ENCODE results near the gene HJURP. TPM values are rescaled to one million over a fixed set of nuclear protein-coding genes. Genes with fewer than 3 reads are reported as not detected.

The HJURP gene
- polyA plus RNA-seq, 4 donors: 18.7 to 24.3 (median 22.6) TPM

GRCh38 chr2:233798335-233799086 is 55.8 kb downstream of the HJURP start:
- no peak for DNase-seq (ENCODE audit: low read depth in 4 of 4, low spot score in 3 of 4)

DNA sequence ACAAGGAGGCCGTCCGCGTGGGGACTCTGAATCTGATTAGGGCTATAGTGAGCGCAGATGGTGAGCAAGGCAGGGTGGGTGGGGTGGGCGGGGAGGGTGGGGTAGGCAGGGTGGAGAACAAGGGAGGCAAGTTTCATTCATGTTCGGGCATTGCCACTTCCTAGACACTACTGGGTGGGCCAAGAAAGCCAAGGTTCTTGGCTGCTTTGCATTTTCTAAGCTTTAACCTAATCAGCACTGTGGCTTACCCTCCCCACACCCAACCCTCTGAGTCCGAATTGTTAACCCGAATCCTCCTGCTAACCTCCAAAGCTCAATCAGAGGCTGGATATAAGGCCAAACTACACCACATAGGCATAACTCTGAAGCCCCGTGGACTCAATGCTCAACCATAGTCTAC is 58.1 kb downstream of the HJURP start:
- no peak for DNase-seq (ENCODE audit: low read depth in 4 of 4, low spot score in 3 of 4)

- no peak for DNase-seq (ENCODE audit: low read depth in 4 of 4, low spot score in 3 of 4)
Observed at GRCh38 chr2:233795735-233796171, 58.6 kb downstream of the HJURP start.

- no peak for DNase-seq (ENCODE audit: low read depth in 4 of 4, low spot score in 3 of 4)
Observed at GRCh38 chr2:233794128-233794658, 60.1 kb downstream of the HJURP start.

DNA sequence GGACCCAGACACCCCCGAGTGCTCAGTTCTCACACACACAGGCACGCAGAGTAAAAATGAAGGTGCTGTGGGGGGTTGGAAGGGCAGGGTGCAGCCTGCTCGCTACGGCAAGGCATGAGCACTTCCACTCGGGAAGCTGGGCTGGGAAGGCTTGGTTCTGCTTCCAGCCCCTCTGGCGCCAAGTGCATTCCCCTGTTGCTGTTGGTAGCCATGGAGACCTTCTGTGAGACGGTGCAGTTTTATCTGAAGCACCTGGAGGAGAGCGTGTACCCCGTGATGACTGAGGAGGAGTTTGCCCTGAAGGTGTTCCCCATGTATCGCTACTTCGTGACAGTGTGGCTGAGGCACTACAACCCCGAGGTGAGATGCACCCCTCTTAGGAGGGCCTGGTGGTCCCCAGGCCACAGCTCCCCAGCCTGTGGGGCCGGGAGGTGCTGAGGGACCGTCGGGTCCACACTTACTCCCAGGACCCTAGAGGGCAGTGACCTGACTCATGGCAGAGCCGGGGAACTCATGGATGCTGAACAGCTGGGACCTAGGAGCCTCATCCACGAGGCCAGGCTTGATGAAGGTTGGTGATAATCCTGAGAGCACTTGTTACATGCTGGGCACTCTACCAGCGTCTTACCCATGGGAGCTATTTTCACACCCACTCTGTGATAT is 60.7 kb downstream of the HJURP start:
- no peak for DNase-seq (ENCODE audit: low read depth in 4 of 4, low spot score in 3 of 4)

GRCh38 chr2:233792720-233793119 is 61.6 kb downstream of the HJURP start:
- DNase-seq (ENCODE audit: low read depth in 4 of 4, low spot score in 3 of 4): no peak

DNA sequence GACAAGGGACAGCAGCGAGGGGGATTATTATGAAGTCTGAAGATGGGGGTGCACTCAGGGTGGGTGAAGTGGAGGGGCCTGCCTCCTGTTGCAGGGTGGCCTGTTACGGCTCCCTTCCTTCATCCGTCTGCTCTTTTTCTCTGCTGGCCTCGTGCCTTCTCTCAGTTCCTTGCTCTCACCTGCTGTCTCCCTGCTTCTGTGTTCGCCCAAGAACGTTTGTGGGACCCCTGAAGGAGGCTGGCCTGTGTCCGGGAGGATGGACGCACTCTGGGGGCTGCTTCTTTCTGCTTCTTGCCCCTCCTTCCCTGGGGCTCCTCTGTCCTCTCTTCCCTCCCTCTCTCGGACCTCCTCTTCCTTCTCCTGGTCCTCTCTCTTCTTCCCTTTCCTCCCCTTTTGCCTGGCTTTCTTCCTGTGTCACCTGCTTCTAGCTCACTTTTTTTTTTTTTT is 62.4 kb downstream of the HJURP start:
- no peak for DNase-seq (ENCODE audit: low read depth in 4 of 4, low spot score in 3 of 4)

DNA sequence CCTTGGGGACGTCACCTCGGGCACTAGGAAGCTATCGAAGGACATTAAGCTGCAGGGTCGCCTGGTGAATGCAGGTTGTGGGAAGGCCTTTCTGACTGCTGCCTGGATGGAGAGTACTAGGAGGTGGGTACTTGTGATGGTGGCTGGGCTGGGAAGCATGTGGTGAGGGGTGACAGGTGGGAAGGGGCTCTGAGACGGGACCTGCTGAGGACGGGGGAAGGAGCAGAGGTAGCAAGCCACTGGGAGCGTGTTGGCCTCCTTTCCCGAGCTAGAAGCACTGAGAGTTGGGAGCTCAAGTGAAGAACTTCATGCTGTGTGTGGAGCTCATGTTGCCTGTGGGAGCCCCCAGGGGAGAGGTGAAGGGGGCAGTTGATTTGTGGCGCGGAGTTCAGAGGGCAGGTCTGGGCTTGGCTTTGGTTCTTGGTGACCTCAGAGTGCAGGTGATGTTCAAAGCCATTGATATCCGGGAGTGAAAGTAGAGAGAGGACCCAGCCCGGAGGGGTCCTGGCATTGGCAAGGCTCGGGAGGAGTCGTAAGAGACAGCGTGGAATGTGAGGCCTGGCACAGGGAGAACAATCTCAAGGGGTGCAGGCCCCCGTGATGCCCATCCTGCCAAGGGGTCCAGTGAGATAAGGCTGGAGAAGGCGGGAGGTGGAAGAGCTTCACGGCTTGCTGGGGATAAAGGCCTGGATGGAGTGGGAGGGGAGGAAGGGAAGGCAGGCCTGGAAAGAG is 63.0 kb downstream of the HJURP start:
- no peak for DNase-seq (ENCODE audit: low read depth in 4 of 4, low spot score in 3 of 4)

GRCh38 chr2:233789554-233789953 is 64.8 kb downstream of the HJURP start:
- DNase-seq (ENCODE audit: low read depth in 4 of 4, low spot score in 3 of 4): no peak

Other genes with a start within 250 kb of the HJURP start
- not detected for gene UGT1A8, start 236.9 kb downstream of the HJURP start, polyA plus RNA-seq (ENCODE audit: insufficient read length in 4 of 4)
- not detected for gene UGT1A10, start 218.1 kb downstream of the HJURP start, polyA plus RNA-seq (ENCODE audit: insufficient read length in 4 of 4)
- gene UGT1A9, start 182.6 kb downstream of the HJURP start, polyA plus RNA-seq (ENCODE audit: insufficient read length in 4 of 4): 1 to 10 TPM in 3 of 4 donors, under 1 TPM in 1; 0.18 to 6.1 (median 4.0) TPM
- under 1 TPM in 1 of 4 donors, not detected in 3; 0.09 TPM for gene UGT1A7, start 172.6 kb downstream of the HJURP start, polyA plus RNA-seq (ENCODE audit: insufficient read length in 4 of 4)
- gene UGT1A6, start 161.6 kb downstream of the HJURP start, polyA plus RNA-seq (ENCODE audit: insufficient read length in 4 of 4): 1 to 10 TPM in 3 of 4 donors, under 1 TPM in 1; 0.08 to 5.4 (median 2.9) TPM
- not detected for gene UGT1A5, start 141.6 kb downstream of the HJURP start, polyA plus RNA-seq (ENCODE audit: insufficient read length in 4 of 4)
- not detected for gene UGT1A4, start 135.8 kb downstream of the HJURP start, polyA plus RNA-seq (ENCODE audit: insufficient read length in 4 of 4)
- not detected for gene UGT1A3, start 125.5 kb downstream of the HJURP start, polyA plus RNA-seq (ENCODE audit: insufficient read length in 4 of 4)
- under 1 TPM; 0.07 to 0.39 (median 0.23) TPM for gene UGT1A1, start 94.3 kb downstream of the HJURP start, polyA plus RNA-seq (ENCODE audit: insufficient read length in 4 of 4)
- gene MROH2A, start 76.2 kb downstream of the HJURP start, polyA plus RNA-seq (ENCODE audit: insufficient read length in 4 of 4): under 1 TPM in 3 of 4 donors, not detected in 1; 0.13 to 0.40 (median 0.14) TPM
- gene TRPM8, start 62.8 kb upstream of the HJURP start, polyA plus RNA-seq (ENCODE audit: insufficient read length in 4 of 4): under 1 TPM in 2 of 4 donors, not detected in 2; 0.26 to 0.29 TPM
- gene SPP2, start 196.2 kb upstream of the HJURP start, polyA plus RNA-seq (ENCODE audit: insufficient read length in 4 of 4): 1 to 10 TPM in 1 of 4 donors, not detected in 3; 1.4 TPM

All from left renal pelvis (tissue), 4 donors.